NCI-H82 (cell line): ENCODE data around the gene CSRP2.

Source experiments
- DNase-seq: peaks from one replicate; lab custom pipeline; 2025; lab: John Stamatoyannopoulos, UW

CSRP2 gene

GRCh38 chr12:76878899-76879709 is at the start of gene CSRP2:
CSRP2 (minus strand) TSS chr12:76879019; CDS start chr12:76866260, 12,759 bp downstream.
- DNase-seq = peak; percentile 96

- peak; percentile 82 for DNase-seq
Observed at GRCh38 chr12:76927170-76927784, 48.5 kb upstream of the CSRP2 start.

- DNase-seq = no peak
Observed at GRCh38 chr12:76925135-76925534, 46.3 kb upstream of the CSRP2 start.

GRCh38 chr12:76922866-76923265 is 44.0 kb upstream of the CSRP2 start:
- no peak for DNase-seq

GRCh38 chr12:76921891-76922664 is 43.3 kb upstream of the CSRP2 start:
- DNase-seq = no peak

- DNase-seq = no peak
Observed at GRCh38 chr12:76921100-76921471, 42.3 kb upstream of the CSRP2 start.

GRCh38 chr12:76920172-76921099 is 41.6 kb upstream of the CSRP2 start:
- no peak for DNase-seq

GRCh38 chr12:76919383-76920171 is 40.8 kb upstream of the CSRP2 start:
- DNase-seq = no peak

- DNase-seq = no peak
Observed at GRCh38 chr12:76916170-76916540, 37.3 kb upstream of the CSRP2 start.

GRCh38 chr12:76915361-76916169 is 36.7 kb upstream of the CSRP2 start:
- no peak for DNase-seq

GRCh38 chr12:76914102-76914859 is 35.5 kb upstream of the CSRP2 start:
- DNase-seq = no peak

GRCh38 chr12:76909290-76909689 is 30.5 kb upstream of the CSRP2 start:
- no peak for DNase-seq

- no peak for DNase-seq
Observed at GRCh38 chr12:76908303-76909017, 29.6 kb upstream of the CSRP2 start.

GRCh38 chr12:76901628-76902380 is 23.0 kb upstream of the CSRP2 start:
- DNase-seq = no peak

- DNase-seq = no peak
Observed at GRCh38 chr12:76899522-76899921, 20.7 kb upstream of the CSRP2 start.

GRCh38 chr12:76898442-76898841 is 19.6 kb upstream of the CSRP2 start:
- DNase-seq = no peak

GRCh38 chr12:76896274-76896673 is 17.5 kb upstream of the CSRP2 start:
- no peak for DNase-seq

GRCh38 chr12:76895796-76896195 is 17.0 kb upstream of the CSRP2 start:
- DNase-seq = no peak
